ENCODE data around the gene NKAIN4.

The NKAIN4 gene

GRCh38 chr20:63288581-63289251 is 34.5 kb upstream of the NKAIN4 start:
- no peak for DNase-seq (ENCODE audit: low read depth)

GRCh38 chr20:63287697-63288580 is 33.7 kb upstream of the NKAIN4 start:
- DNase-seq (ENCODE audit: low read depth): no peak

- no peak for DNase-seq (ENCODE audit: low read depth)
Measured at GRCh38 chr20:63286781-63287696, 32.8 kb upstream of the NKAIN4 start.

GRCh38 chr20:63285636-63286615 is 31.7 kb upstream of the NKAIN4 start:
- DNase-seq (ENCODE audit: low read depth): no peak

- no peak for DNase-seq (ENCODE audit: low read depth)
Measured at GRCh38 chr20:63284981-63285524, 30.8 kb upstream of the NKAIN4 start.

DNA sequence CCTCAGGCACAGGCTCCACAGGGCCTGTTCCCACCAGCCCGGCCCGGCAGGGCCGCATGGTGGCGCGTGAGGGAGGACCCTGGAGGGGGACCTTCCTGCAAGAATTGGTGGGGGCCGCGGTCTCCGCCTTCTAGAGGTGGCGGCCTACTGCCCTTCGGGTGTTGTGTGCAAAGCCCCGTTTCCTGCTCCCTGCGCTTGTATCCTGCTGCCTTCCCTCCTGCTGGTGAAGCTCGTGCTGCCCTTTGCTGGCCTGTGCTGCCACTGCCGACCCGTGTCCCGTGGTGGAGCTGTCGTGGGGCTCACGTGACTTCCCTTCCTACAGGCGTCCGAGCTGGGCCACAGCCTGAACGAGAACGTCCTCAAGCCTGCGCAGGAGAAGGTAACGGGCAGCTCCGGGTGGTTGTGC is 30.3 kb upstream of the NKAIN4 start:
- DNase-seq (ENCODE audit: low read depth): no peak

DNA sequence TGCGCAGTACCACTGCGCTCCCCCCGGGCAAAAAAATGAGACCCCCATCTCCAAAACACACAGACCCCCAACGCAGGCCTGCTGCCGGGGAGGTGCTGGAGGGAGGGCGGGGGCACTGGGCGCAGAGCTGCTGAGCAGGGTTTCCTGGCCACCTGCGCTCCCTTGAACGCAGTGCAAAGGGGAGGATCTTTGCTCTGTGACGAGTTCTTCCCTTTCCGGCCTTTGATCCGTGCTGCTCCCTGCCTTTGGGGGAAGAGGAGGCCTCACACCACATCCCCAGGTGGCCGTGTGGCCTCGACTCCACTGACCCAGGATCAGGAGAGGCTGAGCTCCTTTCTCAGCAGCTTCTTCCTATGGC is 29.8 kb upstream of the NKAIN4 start:
- DNase-seq (ENCODE audit: low read depth): no peak

DNA sequence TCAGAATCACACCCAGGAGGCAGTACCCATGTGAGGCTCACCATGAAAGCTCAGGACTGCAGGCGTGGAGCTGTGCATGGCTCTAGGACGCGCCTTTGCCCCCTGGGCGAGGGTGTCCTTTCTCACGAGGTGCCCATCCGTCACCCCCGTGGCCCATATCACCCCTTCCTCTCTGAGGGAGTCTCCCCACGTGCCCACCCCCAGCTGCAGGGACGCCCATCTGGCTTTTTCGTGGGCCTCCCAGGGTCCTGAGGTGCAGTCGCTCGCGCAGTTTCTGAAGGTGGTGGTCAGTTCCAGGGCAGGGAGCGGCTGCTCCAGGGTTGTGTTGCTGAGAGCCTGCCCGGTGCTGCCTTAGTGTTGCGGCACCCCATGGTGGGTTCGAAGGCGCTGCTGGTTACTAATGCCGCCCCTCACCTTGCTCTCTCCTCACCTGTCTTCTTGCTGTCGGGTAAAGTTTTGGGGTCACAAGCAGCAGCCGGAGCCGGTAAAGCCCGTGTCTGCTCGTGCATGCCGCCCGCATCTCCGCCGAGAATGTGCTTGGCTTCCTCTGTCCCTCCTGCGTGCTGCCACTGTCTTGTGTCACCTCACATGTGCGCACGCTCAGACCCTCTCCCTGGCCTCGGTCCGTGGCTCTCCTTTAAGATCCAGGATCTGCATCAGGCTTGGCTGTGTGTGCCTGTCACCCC is 29.3 kb upstream of the NKAIN4 start:
- DNase-seq (ENCODE audit: low read depth): no peak

DNA sequence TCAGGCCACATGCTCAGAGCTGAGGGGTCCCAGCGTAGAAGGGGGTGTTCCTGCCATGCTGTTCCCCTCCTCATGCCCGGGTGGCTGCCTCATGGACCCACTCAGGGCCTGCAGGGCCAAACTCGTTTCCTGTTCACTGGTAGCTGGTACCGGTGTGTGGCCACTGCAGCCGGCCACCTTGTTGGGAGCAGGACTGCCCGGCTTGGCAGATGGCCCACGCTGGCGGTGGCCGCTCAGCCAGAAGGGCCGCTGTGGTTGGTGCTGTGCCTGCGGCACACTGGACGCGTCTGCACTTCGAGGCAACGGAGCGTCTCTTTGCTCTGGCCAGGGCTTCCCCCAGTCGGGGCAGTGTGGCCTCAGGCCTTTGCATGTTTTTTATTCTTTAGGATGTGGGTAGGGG is 28.7 kb upstream of the NKAIN4 start:
- no peak for DNase-seq (ENCODE audit: low read depth)

- no peak for DNase-seq (ENCODE audit: low read depth)
Measured at GRCh38 chr20:63281742-63282665, 27.7 kb upstream of the NKAIN4 start.

GRCh38 chr20:63280929-63281545 is 26.8 kb upstream of the NKAIN4 start:
- no peak for DNase-seq (ENCODE audit: low read depth)

- DNase-seq (ENCODE audit: low read depth): no peak
Measured at GRCh38 chr20:63280371-63280770, 26.1 kb upstream of the NKAIN4 start.

- DNase-seq (ENCODE audit: low read depth): no peak
Measured at GRCh38 chr20:63279931-63280330, 25.7 kb upstream of the NKAIN4 start.

- no peak for DNase-seq (ENCODE audit: low read depth)
Measured at GRCh38 chr20:63278661-63279060, 24.4 kb upstream of the NKAIN4 start.

- no peak for DNase-seq (ENCODE audit: low read depth)
Measured at GRCh38 chr20:63277466-63278272, 23.4 kb upstream of the NKAIN4 start.

GRCh38 chr20:63276956-63277355 is 22.7 kb upstream of the NKAIN4 start:
- DNase-seq (ENCODE audit: low read depth): no peak

DNA sequence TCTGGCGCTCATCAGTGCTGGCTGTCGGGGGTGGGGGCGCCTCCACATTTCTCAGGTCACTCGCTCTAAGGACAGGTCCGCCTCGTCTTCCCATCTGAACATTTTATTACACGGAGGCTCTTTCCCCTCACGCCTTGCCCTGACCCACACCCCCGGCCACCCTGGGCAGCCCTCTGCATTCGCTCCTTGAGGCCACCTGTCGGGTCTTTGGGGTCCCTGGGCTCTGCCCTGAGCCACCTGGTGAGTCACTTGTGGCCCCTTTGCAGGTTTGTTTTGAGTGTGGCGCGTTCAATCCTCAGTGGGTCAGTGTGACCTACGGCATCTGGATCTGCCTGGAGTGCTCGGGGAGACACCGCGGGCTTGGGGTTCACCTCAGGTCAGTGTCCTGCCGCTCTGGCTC is 21.6 kb upstream of the NKAIN4 start:
- no peak for DNase-seq (ENCODE audit: low read depth)

Data from T follicular helper cell (primary cell).